Keratinocyte (primary cell): ENCODE data around the gene UNC13B. TPM values are rescaled to one million over a fixed set of nuclear protein-coding genes. Genes with fewer than 3 reads are reported as not detected.
A peak's percentile ranks its signal among the peaks of the same experiment; 100 is the strongest.

ENCODE experiments used
- DNase-seq: peaks from one replicate; pipeline ENCODE4 v3.0.0-alpha.2; 2011; ENCODE audit warnings: low read depth, missing footprints, low spot score
- FAIRE-seq: peaks from 2 replicates; lab custom pipeline; 2011; peaks lifted over from hg19 to GRCh38; lab: Jason Lieb, UNC
- H2AFZ ChIP-seq: 2 replicates; pipeline ENCODE4 v1.6.0; 2012; ENCODE audit warnings: low read length, control low read depth, inconsistent platforms; ENCODE audit not compliant: control insufficient read depth
- H3K27ac ChIP-seq: 2 replicates; pipeline ENCODE4 v1.5.1; 2011; ENCODE audit warnings: low read length; ENCODE audit not compliant: control insufficient read depth, insufficient read depth
- H3K27me3 ChIP-seq: 3 replicates; pipeline ENCODE4 v1.6.0; 2011; ENCODE audit warnings: low read length; ENCODE audit not compliant: control insufficient read depth, insufficient read depth; ENCODE audit errors: extremely low read depth
- H3K36me3 ChIP-seq, 2 experiments: 2 replicates in 1 of 2; 3 replicates in 1 of 2; pipeline ENCODE4 v1.5.1; 2011; ENCODE audit warnings: low read length in 2 of 2, mild to moderate bottlenecking in 1 of 2; ENCODE audit not compliant: control insufficient read depth in 2 of 2, insufficient read depth in 2 of 2; ENCODE audit errors: extremely low read depth in 1 of 2
- H3K4me1 ChIP-seq: 3 replicates; pipeline ENCODE4 v1.5.1; 2011; ENCODE audit warnings: low read length; ENCODE audit not compliant: control insufficient read depth, insufficient read depth; ENCODE audit errors: extremely low read depth
- H3K4me2 ChIP-seq: 3 replicates; pipeline ENCODE4 v1.6.0; 2011; ENCODE audit warnings: low read depth, low read length; ENCODE audit not compliant: control insufficient read depth, insufficient read depth; ENCODE audit errors: extremely low read depth
- H3K4me3 ChIP-seq, 3 experiments: fragments of 200-600 bp in 1 of 3; sonication (generic) in 1 of 3; 2 replicates in 2 of 3; 3 replicates in 1 of 3; pipeline ENCODE4 v1.5.1; 2011 to 2016; ENCODE audit warnings: low read length in 3 of 3, mild to moderate bottlenecking in 3 of 3, control low read depth in 2 of 3, inconsistent platforms in 1 of 3, low read depth in 1 of 3, mixed read lengths in 1 of 3, mixed run types in 1 of 3, moderate library complexity in 1 of 3; ENCODE audit not compliant: control insufficient read depth in 2 of 3, insufficient read depth in 2 of 3; ENCODE audit errors: extremely low read depth in 1 of 3
- H3K79me2 ChIP-seq: 2 replicates; pipeline ENCODE4 v1.6.0; 2012; ENCODE audit warnings: low read length; ENCODE audit not compliant: control insufficient read depth, insufficient read depth
- H3K9ac ChIP-seq: 3 replicates; pipeline ENCODE4 v1.6.0; 2011; ENCODE audit warnings: low read length; ENCODE audit not compliant: control insufficient read depth, insufficient read depth; ENCODE audit errors: extremely low read depth
- H3K9me1 ChIP-seq: 3 replicates; pipeline ENCODE4 v1.6.0; 2011; ENCODE audit warnings: low read length; ENCODE audit not compliant: control insufficient read depth, insufficient read depth; ENCODE audit errors: extremely low read depth
- H3K9me3 ChIP-seq: 2 replicates; pipeline ENCODE4 v1.5.1; 2012; ENCODE audit warnings: low read depth, low read length; ENCODE audit not compliant: control insufficient read depth
- H4K20me1 ChIP-seq: 3 replicates; pipeline ENCODE4 v1.6.0; 2011; ENCODE audit warnings: low read length; ENCODE audit not compliant: control insufficient read depth, insufficient read depth; ENCODE audit errors: extremely low read depth
- EZH2 ChIP-seq: IDR thresholded peaks from one replicate; pipeline ENCODE4 v1.6.1; 2012; ENCODE audit warnings: inconsistent platforms, mild to moderate bottlenecking, low read length, moderate library complexity
- dilution Hi-C: fragments of 300-500 bp; cut with MboI; formaldehyde crosslinking; loops from one replicate; pipeline ENCODE4 v1.7.0; 2020; ENCODE audit warnings: low sequenced_read_pairs; ENCODE audit not compliant: extremely low pct_ligation_motif_present
- polyA plus RNA-seq, 5 experiments: library from polyadenylated mRNA; depleted of rRNA in 3 of 5; stranded (reverse) in 3 of 5; stranded (forward) in 1 of 5; unstranded in 1 of 5; fragments of >200 nt; gene quantifications; 1 replicate in 1 of 5; 2 replicates in 3 of 5; 3 replicates in 1 of 5; pipeline versions ENCODE4 v1.2.1 to v1.2.3, GENCODE V29; 2011 to 2012; ENCODE audit warnings: missing spikeins in 2 of 5, low read depth in 1 of 5, low replicate concordance in 1 of 5
- TF ChIP-seq, protein P1 (sequence below), 3 experiments: IDR thresholded peaks in 1 of 3; conservative IDR thresholded peaks in 1 of 3; optimal IDR thresholded peaks in 1 of 3; 2 replicates in 2 of 3; 3 replicates in 1 of 3; pipeline versions ENCODE3 to v1.5.1; 2011; ENCODE audit warnings: low read length in 3 of 3, mild to moderate bottlenecking in 3 of 3, moderate library complexity in 2 of 3, control low read depth in 1 of 3, inconsistent platforms in 1 of 3; ENCODE audit not compliant: insufficient read depth in 2 of 3; ENCODE audit errors: extremely low read depth in 1 of 3

The UNC13B gene
- polyA plus RNA-seq, 1 donor (not counting 4 experiments of a cell fraction or from before 2014, with no cell fraction given): 9.3 TPM

- Histone ChIP-seq H4K20me1 (no peaks in the 10 kb centered on the region), H3K4me1 (peaks cover 8% of the 10 kb centered on the region), H3K4me3 (no peak overlapping the region), H3K27me3 (no peaks in the 10 kb centered on the region), H3K36me3 (no peaks in the 10 kb centered on the region), H3K4me2 (no peak overlapping the region), H3K27ac (no peak overlapping the region), H2AFZ (no peak overlapping the region), H3K9me3 (no peaks in the 10 kb centered on the region), H3K9me1 (no peaks in the 10 kb centered on the region), H3K9ac (no peak overlapping the region), H3K79me2 (no peaks in the 10 kb centered on the region)
- dilution Hi-C loops: no loop called here
- DNase-seq (no peak), FAIRE-seq (peak; percentile 67)
- TF ChIP-seq, protein P1, sequence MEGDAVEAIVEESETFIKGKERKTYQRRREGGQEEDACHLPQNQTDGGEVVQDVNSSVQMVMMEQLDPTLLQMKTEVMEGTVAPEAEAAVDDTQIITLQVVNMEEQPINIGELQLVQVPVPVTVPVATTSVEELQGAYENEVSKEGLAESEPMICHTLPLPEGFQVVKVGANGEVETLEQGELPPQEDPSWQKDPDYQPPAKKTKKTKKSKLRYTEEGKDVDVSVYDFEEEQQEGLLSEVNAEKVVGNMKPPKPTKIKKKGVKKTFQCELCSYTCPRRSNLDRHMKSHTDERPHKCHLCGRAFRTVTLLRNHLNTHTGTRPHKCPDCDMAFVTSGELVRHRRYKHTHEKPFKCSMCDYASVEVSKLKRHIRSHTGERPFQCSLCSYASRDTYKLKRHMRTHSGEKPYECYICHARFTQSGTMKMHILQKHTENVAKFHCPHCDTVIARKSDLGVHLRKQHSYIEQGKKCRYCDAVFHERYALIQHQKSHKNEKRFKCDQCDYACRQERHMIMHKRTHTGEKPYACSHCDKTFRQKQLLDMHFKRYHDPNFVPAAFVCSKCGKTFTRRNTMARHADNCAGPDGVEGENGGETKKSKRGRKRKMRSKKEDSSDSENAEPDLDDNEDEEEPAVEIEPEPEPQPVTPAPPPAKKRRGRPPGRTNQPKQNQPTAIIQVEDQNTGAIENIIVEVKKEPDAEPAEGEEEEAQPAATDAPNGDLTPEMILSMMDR (optimal IDR thresholded peaks at IDR 0.05 in 1 of 3, IDR thresholded peaks at IDR 0.05 in 1 of 3, conservative IDR thresholded peaks at IDR 0.05 in 1 of 3; ENCODE audit: extremely low read depth in 1 of 3, insufficient read depth in 2 of 3, low read length in 3 of 3): no peak
- TF ChIP-seq EZH2: no peak
Measured at GRCh38 chr9:35272989-35273388, 111.2 kb downstream of the UNC13B start.

- H2AFZ ChIP-seq: no peak overlapping the region
- H3K9ac ChIP-seq: no peak overlapping the region
- H3K4me3 ChIP-seq: no peak overlapping the region
- peaks cover 8% of the 10 kb centered on the region for H3K4me1 ChIP-seq
- H3K27ac ChIP-seq: no peak overlapping the region
- H4K20me1 ChIP-seq: no peaks in the 10 kb centered on the region
- no peak overlapping the region for H3K4me2 ChIP-seq
- no peaks in the 10 kb centered on the region for H3K9me1 ChIP-seq
- H3K79me2 ChIP-seq: no peaks in the 10 kb centered on the region
- no peaks in the 10 kb centered on the region for H3K9me3 ChIP-seq
- H3K27me3 ChIP-seq: no peaks in the 10 kb centered on the region
- DNase-seq: no peak
- dilution Hi-C loops: no loop called here
- no peak for FAIRE-seq
- TF ChIP-seq, protein P1 (optimal IDR thresholded peaks at IDR 0.05 in 1 of 3, IDR thresholded peaks at IDR 0.05 in 1 of 3, conservative IDR thresholded peaks at IDR 0.05 in 1 of 3; ENCODE audit: extremely low read depth in 1 of 3, insufficient read depth in 2 of 3, low read length in 3 of 3): no peak
- H3K36me3 ChIP-seq: no peaks in the 10 kb centered on the region
Measured at GRCh38 chr9:35273591-35273990, 111.8 kb downstream of the UNC13B start.
